IMR-90 (cell line): ENCODE results near the gene CLDN18.

Source experiments
- RAD21 ChIP-seq: IDR thresholded peaks from 2 replicates; pipeline ENCODE4 v1.6.1; 2012; ENCODE audit warnings: low read length, improper control_type of control experiment
- TF ChIP-seq, protein P1 (sequence below): fragments of 150-350 bp; IDR thresholded peaks from 2 replicates; pipeline ENCODE4 v1.6.1; 2016; ENCODE audit warnings: low read depth, mild to moderate bottlenecking, low read length, moderate library complexity, borderline replicate concordance
- TF ChIP-seq, protein P2 (sequence below): conservative IDR thresholded peaks from 2 replicates; pipeline ENCODE4 v1.5.1; 2012; ENCODE audit warnings: mild to moderate bottlenecking, low read depth, low read length, improper control_type of control experiment

DNA sequence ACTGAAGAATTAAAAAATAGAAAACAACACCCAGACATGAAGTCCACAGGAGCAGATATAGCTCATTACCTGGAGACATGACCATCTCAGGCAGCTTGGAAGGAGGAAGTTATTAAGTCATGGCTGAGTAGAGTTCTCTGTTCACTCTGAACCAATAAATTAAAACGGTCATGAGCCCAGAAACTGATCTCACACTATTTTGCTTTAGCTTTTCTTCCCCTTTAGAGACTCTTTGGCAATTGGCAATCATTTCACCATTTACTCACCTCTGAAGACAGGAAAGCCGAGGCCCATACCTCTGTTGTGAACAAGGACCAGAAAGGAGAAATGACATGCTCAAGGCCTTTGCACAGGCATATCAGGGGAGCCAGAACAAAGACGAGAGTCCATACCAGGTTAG, 26.6 kb downstream of the CLDN18 start:
- TF ChIP-seq, protein P1, sequence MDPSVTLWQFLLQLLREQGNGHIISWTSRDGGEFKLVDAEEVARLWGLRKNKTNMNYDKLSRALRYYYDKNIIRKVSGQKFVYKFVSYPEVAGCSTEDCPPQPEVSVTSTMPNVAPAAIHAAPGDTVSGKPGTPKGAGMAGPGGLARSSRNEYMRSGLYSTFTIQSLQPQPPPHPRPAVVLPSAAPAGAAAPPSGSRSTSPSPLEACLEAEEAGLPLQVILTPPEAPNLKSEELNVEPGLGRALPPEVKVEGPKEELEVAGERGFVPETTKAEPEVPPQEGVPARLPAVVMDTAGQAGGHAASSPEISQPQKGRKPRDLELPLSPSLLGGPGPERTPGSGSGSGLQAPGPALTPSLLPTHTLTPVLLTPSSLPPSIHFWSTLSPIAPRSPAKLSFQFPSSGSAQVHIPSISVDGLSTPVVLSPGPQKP, result no peak
- TF ChIP-seq, protein P2, sequence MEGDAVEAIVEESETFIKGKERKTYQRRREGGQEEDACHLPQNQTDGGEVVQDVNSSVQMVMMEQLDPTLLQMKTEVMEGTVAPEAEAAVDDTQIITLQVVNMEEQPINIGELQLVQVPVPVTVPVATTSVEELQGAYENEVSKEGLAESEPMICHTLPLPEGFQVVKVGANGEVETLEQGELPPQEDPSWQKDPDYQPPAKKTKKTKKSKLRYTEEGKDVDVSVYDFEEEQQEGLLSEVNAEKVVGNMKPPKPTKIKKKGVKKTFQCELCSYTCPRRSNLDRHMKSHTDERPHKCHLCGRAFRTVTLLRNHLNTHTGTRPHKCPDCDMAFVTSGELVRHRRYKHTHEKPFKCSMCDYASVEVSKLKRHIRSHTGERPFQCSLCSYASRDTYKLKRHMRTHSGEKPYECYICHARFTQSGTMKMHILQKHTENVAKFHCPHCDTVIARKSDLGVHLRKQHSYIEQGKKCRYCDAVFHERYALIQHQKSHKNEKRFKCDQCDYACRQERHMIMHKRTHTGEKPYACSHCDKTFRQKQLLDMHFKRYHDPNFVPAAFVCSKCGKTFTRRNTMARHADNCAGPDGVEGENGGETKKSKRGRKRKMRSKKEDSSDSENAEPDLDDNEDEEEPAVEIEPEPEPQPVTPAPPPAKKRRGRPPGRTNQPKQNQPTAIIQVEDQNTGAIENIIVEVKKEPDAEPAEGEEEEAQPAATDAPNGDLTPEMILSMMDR, result no peak
- no peak for TF ChIP-seq RAD21
